ENCODE measurements around the gene PEF1.

The PEF1 gene

DNA sequence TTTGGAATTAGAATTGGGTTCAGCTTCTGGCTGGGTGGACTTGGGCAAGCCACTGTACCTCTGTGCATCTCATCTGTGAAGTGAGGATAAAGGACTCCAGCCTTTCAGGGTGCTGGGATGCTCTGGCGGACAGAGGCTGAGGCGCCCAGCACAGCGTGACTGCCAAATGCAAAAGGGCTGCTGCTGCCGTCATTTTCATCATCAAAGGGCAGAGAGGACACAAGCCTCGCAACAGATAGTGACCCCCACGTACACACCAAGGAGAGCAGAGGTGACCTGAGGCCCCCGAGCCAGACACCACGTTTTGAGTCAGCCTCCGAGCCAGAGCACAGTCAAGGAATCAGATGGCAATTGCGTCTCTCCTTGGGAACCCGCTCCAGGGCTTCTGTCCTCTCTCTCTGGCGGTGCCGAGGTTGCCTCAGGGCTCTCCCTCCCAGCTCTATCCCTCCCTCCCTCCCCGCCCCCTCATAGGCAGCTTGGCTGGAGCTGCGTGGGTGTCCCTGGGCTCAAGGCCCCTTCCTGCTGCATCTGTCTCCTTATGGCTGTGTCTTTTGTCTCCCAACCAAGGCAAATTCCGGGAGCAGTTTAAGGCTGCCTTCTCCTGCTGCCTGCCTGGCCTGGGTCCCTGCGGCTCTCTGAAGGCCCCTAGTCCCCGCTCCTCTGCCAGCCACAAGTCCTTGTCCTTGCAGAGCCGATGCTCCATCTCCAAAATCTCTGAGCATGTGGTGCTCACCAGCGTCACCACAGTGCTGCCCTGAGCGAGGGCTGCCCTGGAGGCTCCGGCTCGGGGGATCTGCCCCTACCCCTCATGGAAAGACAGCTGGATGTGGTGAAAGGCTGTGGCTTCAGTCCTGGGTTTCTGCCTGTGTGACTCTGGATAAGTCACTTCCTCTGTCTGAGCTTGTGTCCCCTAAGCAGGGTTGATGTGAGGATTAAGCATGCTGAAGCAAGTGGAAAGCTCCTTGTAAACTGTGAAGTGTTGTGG is 18.2 kb downstream of the PEF1 start:
- no peak for DNase-seq

DNA sequence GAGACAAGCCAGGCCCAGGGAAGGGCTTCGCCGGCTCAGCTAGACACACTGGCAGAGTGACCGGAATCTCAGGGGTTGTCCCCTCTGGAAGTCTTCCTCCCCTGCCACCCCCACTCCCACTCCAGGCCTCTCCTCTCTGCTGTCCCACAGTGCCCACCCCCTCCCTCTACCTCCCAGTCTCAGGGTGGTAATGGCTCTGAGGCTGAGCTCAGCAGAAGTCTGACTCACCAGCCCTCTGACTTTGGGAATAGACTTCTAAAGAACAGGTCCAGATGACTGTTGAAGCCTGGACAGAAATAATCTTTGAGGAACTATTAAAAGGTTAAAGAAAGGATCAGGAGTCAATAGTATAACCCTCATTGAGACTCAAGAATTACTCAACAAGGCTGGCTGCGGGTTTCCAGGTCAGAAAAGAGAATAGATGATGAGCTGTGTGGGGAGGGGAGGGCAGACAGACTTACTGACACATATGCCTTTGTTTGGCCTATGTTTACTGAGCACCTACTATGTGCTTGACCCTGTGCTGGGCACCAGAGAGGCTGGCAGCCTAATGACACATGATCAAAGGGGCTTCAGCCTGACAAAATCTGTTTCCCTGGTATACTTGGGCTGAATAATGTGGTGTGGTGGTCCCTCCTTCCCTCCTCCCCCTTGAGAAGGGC is 19.0 kb downstream of the PEF1 start:
- DNase-seq, result no peak

DNA sequence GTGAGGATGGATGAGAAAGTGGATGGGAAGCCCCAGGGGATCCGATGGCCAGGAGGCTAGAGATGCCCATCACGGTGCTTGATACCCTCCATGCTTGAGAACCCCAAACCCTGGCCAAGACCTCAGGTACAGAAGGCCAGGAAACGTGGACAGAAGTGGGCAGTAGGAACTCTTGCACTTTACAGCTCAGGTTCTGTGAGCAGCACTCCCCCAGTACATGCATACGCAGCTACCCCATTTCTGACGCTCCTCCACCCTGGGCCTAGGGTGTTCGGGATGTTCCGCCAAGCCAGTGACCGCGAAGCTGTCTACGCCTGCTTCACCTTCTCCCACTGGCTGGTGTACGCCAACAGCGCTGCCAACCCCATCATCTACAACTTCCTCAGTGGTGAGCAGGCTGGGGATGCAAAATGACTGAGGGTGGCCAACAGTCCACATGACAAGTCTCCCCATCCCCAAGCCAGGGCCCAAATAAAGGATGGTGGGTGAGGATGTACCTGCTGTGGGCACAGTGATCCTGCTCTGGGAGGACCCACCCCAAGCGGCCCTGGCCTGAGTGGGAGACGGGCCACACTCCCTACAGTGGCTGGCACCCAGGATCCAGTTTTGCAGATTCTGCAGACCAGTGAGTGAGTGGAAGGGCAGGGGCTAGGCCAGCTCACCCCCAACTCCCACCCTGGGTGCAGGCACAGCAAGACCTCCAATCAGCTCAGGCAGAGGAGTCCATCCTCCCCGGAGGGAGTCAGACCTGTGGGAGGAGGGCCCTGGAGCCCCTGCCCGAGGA is 19.8 kb downstream of the PEF1 start:
- no peak for DNase-seq

GRCh38 chr1:31624309-31624708 is 20.4 kb downstream of the PEF1 start:
- DNase-seq, result no peak

- no peak for DNase-seq
Measured at GRCh38 chr1:31623365-31623764, 21.3 kb downstream of the PEF1 start.

- no peak for DNase-seq
Measured at GRCh38 chr1:31621847-31622730, 22.6 kb downstream of the PEF1 start.

DNA sequence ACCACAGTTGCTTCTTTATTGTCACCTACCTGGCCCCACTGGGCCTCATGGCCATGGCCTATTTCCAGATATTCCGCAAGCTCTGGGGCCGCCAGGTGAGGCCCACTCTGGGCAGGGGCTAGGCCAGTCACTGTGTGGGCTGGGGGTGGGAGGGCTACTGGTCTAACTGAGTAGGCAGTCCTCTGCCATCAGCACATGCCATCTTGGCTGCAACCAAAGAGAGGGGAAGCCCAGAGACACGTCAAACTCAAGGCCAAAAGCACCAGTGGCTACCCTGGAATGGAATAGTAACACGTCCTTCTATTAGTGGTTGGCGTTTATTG is 23.2 kb downstream of the PEF1 start:
- DNase-seq, result no peak

DNA sequence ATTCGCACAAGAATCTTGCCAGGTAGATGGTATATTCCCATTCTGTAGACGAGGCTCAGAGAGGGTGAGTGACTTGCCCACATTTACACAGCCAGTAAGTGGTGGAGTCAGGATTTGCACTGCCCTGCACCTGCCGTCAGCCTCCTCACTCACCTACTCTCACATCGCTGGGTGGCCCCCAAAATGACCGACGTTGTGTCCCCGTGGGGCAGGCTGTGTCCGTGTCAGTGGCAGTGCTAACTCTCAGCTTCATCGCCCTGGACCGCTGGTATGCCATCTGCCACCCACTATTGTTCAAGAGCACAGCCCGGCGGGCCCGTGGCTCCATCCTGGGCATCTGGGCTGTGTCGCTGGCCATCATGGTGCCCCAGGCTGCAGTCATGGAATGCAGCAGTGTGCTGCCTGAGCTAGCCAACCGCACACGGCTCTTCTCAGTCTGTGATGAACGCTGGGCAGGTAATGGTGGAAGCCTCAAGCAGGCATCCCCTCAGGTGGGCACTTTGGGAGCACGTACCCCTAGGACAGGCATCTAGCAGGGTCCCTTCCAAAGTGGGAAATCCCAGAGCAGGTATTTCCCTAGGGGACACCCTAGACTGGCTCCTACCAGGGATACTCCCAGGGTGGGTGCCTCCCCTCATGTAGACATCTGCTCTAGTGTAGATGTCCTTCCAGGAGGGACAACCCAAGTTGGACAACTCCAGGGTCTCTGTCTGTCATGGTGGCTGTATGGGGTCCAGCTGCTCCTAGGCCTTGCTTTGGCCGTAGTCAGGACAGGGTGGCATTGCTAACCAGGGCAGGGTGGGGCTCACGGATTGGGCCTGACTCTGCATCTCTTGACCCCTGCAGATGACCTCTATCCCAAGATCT is 23.8 kb downstream of the PEF1 start:
- no peak for DNase-seq

GRCh38 chr1:31618916-31619846 is 25.5 kb downstream of the PEF1 start:
- no peak for DNase-seq

GRCh38 chr1:31617916-31618746 is 26.5 kb downstream of the PEF1 start:
- peak; percentile 43 for DNase-seq

- DNase-seq, result no peak
Measured at GRCh38 chr1:31617218-31617915, 27.3 kb downstream of the PEF1 start, which contains the start of gene HCRTR1. Gene HCRTR1 (plus strand): TSS chr1:31617689. CDS start chr1:31619193, 1,504 bp downstream.

GRCh38 chr1:31615939-31616338 is 28.7 kb downstream of the PEF1 start:
- no peak for DNase-seq

GRCh38 chr1:31615414-31615813 is 29.3 kb downstream of the PEF1 start:
- no peak for DNase-seq

GRCh38 chr1:31614414-31615005 is 30.2 kb downstream of the PEF1 start:
- no peak for DNase-seq

GRCh38 chr1:31609514-31610118 is 35.1 kb downstream of the PEF1 start:
- no peak for DNase-seq

- no peak for DNase-seq
Measured at GRCh38 chr1:31607360-31607759, 37.3 kb downstream of the PEF1 start.

GRCh38 chr1:31605908-31606427 is 38.7 kb downstream of the PEF1 start:
- no peak for DNase-seq
